ENCODE measurements around the gene ARL3.

Gene ARL3

DNA sequence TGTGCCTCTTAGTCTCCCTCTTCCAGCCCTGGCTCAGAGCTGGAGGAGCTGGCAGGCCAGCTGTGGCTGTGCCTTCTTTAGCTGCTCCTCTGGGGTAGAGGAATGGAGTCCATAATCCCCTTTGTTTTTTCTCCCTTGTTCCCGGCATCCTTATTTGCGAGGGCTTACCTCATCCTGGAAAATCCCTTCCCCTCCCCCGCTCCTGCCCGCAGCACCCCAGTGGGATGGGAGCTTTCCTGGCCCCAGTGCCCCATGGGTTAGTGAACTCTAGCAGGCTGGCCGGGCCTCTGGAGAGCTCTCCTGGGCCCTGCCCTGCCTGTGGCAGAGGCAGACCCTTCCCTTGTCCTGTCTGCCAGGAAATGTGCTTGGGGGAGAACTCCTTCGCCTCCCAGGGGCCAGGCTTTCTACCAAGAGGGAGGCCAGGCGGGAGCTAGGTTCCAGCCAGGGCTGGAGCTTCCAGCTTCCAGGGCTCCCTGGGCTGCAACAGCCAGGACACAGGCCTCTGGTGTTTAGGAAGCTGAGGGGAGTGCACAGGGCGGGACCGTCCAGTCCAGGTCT lies 86.4 kb downstream of the ARL3 start:
- DNase-seq (ENCODE audit: low spot score): no peak
- in situ Hi-C loops (cut with MboI; ENCODE audit: low sequenced_read_pairs, unreplicated experiment): no loop called here
- TF ChIP-seq, protein P1, sequence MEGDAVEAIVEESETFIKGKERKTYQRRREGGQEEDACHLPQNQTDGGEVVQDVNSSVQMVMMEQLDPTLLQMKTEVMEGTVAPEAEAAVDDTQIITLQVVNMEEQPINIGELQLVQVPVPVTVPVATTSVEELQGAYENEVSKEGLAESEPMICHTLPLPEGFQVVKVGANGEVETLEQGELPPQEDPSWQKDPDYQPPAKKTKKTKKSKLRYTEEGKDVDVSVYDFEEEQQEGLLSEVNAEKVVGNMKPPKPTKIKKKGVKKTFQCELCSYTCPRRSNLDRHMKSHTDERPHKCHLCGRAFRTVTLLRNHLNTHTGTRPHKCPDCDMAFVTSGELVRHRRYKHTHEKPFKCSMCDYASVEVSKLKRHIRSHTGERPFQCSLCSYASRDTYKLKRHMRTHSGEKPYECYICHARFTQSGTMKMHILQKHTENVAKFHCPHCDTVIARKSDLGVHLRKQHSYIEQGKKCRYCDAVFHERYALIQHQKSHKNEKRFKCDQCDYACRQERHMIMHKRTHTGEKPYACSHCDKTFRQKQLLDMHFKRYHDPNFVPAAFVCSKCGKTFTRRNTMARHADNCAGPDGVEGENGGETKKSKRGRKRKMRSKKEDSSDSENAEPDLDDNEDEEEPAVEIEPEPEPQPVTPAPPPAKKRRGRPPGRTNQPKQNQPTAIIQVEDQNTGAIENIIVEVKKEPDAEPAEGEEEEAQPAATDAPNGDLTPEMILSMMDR (IDR thresholded peaks at IDR 0.05; ENCODE audit: borderline replicate concordance, control extremely low read depth, extremely low read depth, insufficient read depth, missing control alignments): no peak

DNA sequence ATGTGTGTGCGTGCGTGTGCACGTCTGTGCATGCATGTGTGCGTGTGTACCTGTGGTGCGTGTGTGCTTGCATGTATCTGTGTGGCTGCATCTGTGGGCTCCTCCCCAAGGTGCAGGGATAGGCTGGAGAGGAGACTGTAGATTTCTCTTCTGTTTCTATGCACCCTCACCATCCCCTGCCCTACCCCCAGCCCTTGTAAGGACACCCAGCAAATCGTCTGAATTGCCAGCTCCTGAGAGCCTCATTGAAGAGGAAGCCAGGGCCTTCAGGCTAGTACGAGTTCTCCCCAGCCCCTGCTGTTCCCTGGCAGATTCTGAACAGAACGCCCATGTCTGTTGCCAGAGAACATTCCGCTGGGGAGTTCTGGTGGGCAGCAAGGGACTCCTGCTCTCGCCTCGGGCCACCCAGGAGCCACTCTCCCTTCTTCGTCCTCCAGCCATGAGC lies 86.9 kb downstream of the ARL3 start:
- TF ChIP-seq, protein P1 (IDR thresholded peaks at IDR 0.05; ENCODE audit: borderline replicate concordance, control extremely low read depth, extremely low read depth, insufficient read depth, missing control alignments): no peak
- in situ Hi-C loops (cut with MboI; ENCODE audit: low sequenced_read_pairs, unreplicated experiment): no loop called here
- DNase-seq (ENCODE audit: low spot score): no peak

DNA sequence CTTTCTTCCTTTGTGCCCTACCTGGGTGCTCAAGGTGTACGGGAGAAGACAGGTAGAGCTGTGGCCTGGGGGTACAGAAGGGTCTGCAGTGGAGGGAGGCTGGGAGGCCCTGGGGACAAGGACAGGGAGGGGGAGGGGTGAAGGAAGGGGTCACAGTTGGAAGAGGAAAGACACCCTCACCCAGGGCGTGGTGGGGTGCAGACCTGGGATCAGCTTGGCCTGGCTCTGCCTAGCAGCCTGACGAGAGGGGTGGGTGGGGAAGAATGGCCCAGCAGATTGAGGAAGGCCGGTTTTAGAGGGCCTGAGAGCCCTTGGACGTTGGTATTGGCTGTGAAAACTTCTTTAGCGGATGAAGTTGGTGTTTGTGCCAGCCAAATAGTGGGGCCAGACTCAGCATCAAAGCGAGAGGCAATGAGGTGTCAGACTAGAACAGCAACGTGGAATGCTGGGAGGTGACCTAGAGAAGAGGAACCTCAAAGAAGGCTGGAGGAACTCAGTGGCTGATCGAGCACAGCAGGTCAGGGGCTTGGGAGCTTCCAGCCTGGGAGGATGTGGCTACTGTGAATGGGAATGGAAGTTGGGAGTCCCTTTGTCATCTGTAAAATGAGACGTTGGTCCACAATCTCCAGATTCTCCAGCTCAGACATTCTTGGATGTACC lies 88.0 kb downstream of the ARL3 start:
- TF ChIP-seq, protein P1 (IDR thresholded peaks at IDR 0.05; ENCODE audit: borderline replicate concordance, control extremely low read depth, extremely low read depth, insufficient read depth, missing control alignments): no peak
- no peak for DNase-seq (ENCODE audit: low spot score)
- in situ Hi-C loops (cut with MboI; ENCODE audit: low sequenced_read_pairs, unreplicated experiment): no loop called here

- TF ChIP-seq, protein P1 (IDR thresholded peaks at IDR 0.05; ENCODE audit: borderline replicate concordance, control extremely low read depth, extremely low read depth, insufficient read depth, missing control alignments): no peak
- no peak for DNase-seq (ENCODE audit: low spot score)
- in situ Hi-C loops (cut with MboI; ENCODE audit: low sequenced_read_pairs, unreplicated experiment): no loop called here
These were observed 89.2 kb downstream of the ARL3 start for GRCh38 chr10:102624751-102625645.

DNA sequence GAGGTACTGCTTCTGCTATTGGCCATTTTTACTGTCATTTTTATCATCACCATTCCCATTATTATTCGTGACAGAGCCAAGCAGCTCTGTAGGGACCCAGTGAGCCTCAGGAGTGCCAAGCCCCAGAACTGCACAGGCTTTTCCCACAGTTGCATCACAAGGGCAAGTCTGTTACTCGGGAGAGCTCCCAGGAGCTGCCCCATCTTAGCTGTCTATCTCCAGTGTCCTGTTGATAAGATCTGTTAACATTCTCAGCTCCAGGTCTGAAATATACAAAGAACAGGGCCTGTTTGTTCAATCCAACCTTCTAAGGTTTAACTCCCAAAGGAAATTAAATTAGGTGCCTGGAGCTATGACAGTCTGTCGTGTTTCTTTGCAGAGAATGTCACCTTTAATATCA lies 90.1 kb downstream of the ARL3 start:
- TF ChIP-seq, protein P1 (IDR thresholded peaks at IDR 0.05; ENCODE audit: borderline replicate concordance, control extremely low read depth, extremely low read depth, insufficient read depth, missing control alignments): no peak
- DNase-seq (ENCODE audit: low spot score): no peak
- in situ Hi-C loops (cut with MboI; ENCODE audit: low sequenced_read_pairs, unreplicated experiment): no loop called here

Data from GM13976 (cell line).